KBM-7 (cell line): ENCODE results near the gene FDX2.

Experiments
- DNase-seq: peaks from one replicate; pipeline ENCODE4 v3.0.0-alpha.2; 2015
- in situ Hi-C: fragments of 300-500 bp; cut with MboI; formaldehyde crosslinking; loops from 2 replicates; pipeline ENCODE4 v1.14.3; 2020; ENCODE audit warnings: low sequenced_read_pairs, low pct_unique_long_range_greater_than_20kb, mixed read lengths

FDX2 gene

DNA sequence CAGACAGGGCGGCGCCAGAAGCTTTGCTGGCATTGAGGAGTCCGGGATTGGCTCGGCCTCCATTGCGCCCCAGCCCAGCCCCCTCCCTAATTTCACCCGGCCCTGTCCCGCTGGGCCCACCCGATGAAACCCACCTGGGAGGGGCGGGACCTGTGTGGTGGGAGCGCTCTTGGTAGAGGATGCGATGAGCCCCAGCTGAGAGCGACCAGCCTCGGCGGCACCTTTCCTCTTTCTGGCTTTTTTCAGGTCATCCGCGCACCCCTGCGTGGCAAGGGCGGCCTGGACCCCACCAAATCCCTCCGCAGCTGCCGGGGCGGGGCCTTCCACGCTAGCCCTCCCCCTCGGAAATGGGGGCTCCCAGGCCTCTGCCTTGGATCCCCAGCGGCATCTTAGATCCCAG, 6.4 kb downstream of the FDX2 start, which contains the start of gene ZGLP1:
TSS of gene ZGLP1 (minus strand) at position 393 of the 400 bp plus-strand sequence.
- in situ Hi-C loops: no loop called here
- DNase-seq: no peak

DNA sequence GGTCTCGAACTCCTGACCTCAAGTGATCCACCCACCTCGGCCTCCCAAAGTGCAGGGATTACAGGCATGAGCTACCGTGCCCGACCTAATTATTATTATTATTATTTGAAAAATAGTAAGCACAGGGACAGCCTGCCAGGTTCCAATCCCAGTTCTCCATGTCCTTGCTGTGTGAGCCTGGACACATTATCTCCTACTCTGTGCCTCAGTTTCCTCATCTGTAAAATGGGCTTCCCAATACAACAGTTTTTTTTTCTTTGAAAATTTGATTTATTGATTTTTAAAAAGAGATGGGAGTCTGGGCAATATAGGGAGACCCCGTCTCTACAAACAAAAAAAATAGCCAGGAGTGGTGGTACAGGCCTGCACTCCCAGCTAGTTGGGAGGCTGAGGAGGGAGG, 9.5 kb downstream of the FDX2 start:
- in situ Hi-C loops: no loop called here

DNA sequence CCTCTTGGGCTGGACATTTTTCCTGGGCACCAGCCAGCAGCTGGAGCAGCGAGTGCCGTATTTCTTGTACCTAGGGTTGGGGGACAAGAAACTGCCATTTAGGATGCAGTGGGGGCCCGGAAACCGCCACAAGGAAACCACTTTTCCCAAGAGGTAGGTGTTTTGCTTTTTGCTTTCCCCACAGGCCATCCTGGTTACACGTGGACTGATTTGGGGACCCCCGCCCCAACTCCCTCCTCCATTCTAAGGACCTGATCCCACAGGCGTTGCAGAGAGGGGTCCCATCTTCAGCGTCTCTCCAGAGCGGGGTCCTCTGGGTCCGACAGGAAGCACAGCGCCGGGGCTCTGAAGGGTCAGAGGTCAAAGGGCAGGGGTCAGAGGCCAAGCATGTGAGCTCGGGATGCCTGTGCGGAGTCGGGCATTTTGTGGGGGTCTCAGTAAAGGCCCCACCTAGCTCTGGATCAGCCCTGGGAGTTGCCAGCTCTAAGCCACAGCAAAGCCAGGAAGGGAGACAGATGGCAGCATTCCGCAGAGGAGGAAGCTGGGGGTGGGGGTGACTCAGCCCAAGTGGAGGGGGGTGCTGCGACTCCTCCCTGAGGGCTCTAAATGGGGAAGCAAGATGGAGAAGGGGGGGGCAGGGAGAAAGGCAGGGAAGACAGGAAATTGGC, 10.5 kb downstream of the FDX2 start:
- in situ Hi-C loops: no loop called here
- DNase-seq: peak; percentile 86

More for the DNA sequence above, 9.5 kb downstream of the FDX2 start:
- no peak for DNase-seq

GRCh38 chr19:10299545-10300458, 16.0 kb downstream of the FDX2 start:
- DNase-seq: peak; percentile 72
- in situ Hi-C loops: no loop called here

DNA sequence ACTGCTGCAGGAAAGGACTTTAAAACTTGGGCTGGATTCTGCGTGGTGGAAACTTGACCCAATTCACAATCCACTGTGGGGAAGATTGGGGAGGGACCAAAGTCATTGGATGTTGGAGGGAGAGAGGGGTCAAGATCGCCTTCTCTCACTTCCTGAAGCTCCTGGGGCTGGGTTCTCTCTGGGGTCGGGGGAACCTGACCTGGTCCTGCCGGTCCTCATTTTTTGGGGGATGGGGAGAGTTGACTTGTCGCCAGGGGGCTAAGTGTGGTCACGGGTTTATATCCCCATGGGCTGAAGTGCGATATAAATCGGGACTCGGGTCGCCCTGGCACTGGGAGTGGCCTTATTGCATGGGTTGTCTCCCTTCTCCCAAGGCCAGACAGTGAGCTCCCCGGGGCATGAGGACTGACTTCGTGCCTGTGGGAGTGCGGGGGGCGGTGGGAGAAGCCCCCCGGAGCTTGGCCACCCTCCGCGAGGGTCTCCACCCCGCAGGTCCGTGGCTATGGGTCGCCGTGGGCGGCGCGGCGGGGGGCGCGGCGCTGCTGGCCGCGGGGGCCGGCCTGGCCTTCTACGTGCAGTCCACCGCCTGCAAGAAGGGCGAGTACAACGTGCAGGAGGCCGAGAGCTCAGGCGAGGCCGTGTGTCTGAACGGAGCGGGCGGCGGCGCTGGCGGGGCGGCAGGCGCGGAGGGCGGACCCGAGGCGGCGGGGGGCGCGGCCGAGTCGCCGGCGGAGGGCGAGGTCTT, 19.8 kb downstream of the FDX2 start:
- in situ Hi-C loops: no loop called here
- DNase-seq: no peak

- no peak for DNase-seq
- in situ Hi-C loops: no loop called here
Measured at GRCh38 chr19:10295305-10295846, 20.4 kb downstream of the FDX2 start.

GRCh38 chr19:10294368-10294697, 21.5 kb downstream of the FDX2 start:
- in situ Hi-C loops: no loop called here
- no peak for DNase-seq

- in situ Hi-C loops: no loop called here
Measured at GRCh38 chr19:10293637-10294367, 22.0 kb downstream of the FDX2 start.

GRCh38 chr19:10292789-10293636, 22.8 kb downstream of the FDX2 start:
- in situ Hi-C loops: no loop called here
- no peak for DNase-seq

More at GRCh38 chr19:10293637-10294367, 22.0 kb downstream of the FDX2 start:
- DNase-seq: no peak

DNA sequence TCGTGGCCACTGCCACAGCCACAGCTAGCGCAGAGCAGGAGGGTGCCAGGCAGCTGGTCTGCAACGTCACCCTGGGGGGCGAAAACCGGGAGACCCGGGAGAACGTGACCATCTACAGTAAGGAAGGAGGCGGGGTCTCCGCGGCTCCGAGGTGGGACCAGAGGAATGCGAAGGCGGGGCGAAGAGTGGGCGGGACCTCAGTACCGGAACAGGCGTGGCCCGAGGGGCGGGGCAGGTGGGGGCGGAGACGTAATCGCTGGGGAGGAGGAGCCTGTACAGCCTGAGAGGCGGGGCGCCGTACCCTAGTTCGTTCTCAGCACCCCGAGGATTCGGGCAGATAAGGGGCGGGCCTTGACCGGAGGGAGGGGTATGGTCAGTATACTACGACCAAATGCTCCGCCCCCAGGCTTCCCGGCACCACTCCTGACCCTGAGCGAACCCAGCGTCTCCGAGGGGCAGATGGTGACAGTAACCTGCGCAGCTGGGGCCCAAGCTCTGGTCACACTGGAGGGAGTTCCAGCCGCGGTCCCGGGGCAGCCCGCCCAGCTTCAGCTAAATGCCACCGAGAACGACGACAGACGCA, 23.5 kb downstream of the FDX2 start:
- peak; percentile 67 for DNase-seq
- in situ Hi-C loops: no loop called here

- DNase-seq: no peak
- in situ Hi-C loops: no loop called here
Measured at GRCh38 chr19:10291554-10292205, 24.1 kb downstream of the FDX2 start.

- peak; percentile 65 for DNase-seq
- in situ Hi-C loops: no loop called here
Measured at GRCh38 chr19:10290876-10291553, 24.8 kb downstream of the FDX2 start.

GRCh38 chr19:10290357-10290875, 25.4 kb downstream of the FDX2 start:
- in situ Hi-C loops: no loop called here
- peak; percentile 34 for DNase-seq

DNA sequence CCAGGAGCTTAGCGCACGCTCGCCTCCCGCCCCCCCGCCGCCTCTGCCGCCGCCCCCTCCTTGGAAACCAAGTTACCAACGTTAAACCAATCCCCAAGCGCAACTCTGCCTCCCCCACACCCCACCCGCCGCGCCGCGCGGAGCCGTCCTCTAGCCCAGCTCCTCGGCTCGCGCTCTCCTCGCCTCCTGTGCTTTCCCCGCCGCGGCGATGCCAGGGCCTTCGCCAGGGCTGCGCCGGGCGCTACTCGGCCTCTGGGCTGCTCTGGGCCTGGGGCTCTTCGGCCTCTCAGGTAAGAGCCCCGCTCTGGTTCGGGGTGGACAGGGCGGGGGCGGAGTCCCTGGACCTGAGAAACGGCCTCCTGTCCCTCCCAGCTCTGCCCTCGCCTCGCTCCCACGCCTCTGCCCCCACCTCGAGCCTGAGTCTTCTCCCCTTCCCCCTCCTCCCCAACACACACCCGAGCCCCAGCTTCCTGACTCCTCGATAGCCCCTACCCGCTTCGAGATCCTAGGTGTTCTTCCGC, 25.9 kb downstream of the FDX2 start, which contains the start of gene ICAM5:
TSS of gene ICAM5 (plus strand) at position 117 of the 521 bp plus-strand sequence. CDS start at position 209, 92 bp downstream.
- peak; percentile 53 for DNase-seq
- in situ Hi-C loops: no loop called here

DNA sequence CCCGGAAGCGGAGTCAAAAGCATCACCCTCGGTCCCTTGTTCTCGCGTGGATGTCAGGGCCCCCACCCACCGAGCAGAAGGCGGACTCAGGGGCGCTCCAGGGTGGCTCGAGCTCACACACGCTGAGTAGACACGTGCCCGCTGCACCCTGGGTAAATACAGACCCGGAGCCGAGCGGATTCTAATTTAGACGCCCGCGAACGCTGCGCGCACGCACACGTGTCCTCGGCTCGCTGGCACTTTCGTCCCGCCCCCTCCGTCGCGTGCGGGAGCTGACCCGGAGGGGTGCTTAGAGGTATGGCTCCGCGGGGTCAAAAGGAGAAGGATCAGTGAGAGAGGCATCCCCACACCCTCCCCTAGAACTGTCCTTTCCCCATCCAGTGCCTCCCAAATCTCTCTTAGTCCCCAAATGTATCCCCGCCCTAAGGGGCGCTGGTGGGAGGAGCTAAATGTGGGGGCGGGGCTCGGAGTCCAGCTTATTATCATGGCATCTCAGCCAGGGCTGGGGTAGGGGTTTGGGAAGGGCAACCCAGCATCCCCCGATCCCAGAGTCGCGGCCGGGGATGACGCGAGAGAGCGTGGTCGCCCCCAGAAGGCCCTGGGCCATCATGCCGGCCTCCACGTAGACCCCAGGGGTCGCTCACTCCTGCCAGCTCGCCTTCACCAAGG, 26.5 kb downstream of the FDX2 start:
- peak; percentile 94 for DNase-seq
- in situ Hi-C loops: no loop called here
